Upper lobe of right lung (tissue), 1 donor: Measurements from ENCODE around the gene KATNB1. TPM values are rescaled to one million over a fixed set of nuclear protein-coding genes. Genes with fewer than 3 reads are reported as not detected.

ENCODE experiments used
- ATAC-seq: fragments of 200-7000 bp; cut with Tn5 transposase; one replicate; pipeline ENCODE4 v1.9.1; 2020; ENCODE audit warnings: mild to moderate bottlenecking, moderate library complexity
- DNase-seq: peaks from one replicate; pipeline ENCODE4 v3.0.0-alpha.2; 2020
- H3K27ac ChIP-seq: fragments of 200-600 bp; one replicate; pipeline ENCODE4 v1.8.0; 2022
- H3K27me3 ChIP-seq: fragments of 200-600 bp; one replicate; pipeline ENCODE4 v1.8.0; 2022; ENCODE audit warnings: mild to moderate bottlenecking
- H3K36me3 ChIP-seq: fragments of 200-600 bp; one replicate; pipeline ENCODE4 v1.8.0; 2022
- H3K4me1 ChIP-seq: fragments of 200-600 bp; one replicate; pipeline ENCODE4 v1.8.0; 2022
- H3K4me3 ChIP-seq: fragments of 200-600 bp; one replicate; pipeline ENCODE4 v1.8.0; 2022; ENCODE audit warnings: mild to moderate bottlenecking
- H3K9me3 ChIP-seq: fragments of 200-600 bp; one replicate; pipeline ENCODE4 v1.8.0; 2022
- intact Hi-C: fragments of 100-400 bp; cut with DNase I; formaldehyde crosslinking; loops from one replicate; pipeline ENCODE4 v1.11.0; 2022
- total RNA-seq: library from RNA; stranded (reverse); fragmentation: NEBNext Ultra II Directional; extraction: Animal tissue kit (Norgen Biotek cat#: 25700); gene quantifications from one replicate; pipeline ENCODE4 v1.2.1, GENCODE V29; 2021
- TF ChIP-seq, protein P1 (sequence below): fragments of 200-600 bp; IDR thresholded peaks from one replicate; pipeline ENCODE4 v1.8.0; 2022; ENCODE audit warnings: antibody characterized with exemption
- donor health status: DM: no; HTN: yes; CAD: no; lungs with severe emphysema.

The KATNB1 gene
- total RNA-seq, 1 donor from 2014 or later, result 16.6 TPM

DNA sequence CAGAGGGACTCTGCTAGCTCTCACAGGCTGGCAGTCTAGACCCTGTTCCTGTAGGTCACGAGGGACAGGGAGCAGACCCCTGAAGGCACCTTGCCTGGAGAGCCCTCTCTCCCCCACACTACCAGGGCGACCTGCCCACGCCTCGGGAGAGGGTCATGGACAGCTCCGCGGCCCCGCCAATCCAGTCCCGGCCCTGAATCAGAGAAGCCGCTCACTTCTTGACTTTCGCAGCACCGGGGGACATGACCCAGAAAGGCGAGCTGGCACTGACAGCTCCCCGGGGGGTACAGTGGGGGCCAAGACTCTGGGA, 61.6 kb downstream of the KATNB1 start:
- no peaks in the 10 kb centered on the region for H3K9me3 ChIP-seq
- no peak for DNase-seq
- H3K27ac ChIP-seq, result peak overlapping the region; percentile 68
- intact Hi-C loops, result no loop called here
- peak; percentile 1 for ATAC-seq
- peaks cover 29% of the 10 kb centered on the region for H3K36me3 ChIP-seq
- TF ChIP-seq, protein P1, sequence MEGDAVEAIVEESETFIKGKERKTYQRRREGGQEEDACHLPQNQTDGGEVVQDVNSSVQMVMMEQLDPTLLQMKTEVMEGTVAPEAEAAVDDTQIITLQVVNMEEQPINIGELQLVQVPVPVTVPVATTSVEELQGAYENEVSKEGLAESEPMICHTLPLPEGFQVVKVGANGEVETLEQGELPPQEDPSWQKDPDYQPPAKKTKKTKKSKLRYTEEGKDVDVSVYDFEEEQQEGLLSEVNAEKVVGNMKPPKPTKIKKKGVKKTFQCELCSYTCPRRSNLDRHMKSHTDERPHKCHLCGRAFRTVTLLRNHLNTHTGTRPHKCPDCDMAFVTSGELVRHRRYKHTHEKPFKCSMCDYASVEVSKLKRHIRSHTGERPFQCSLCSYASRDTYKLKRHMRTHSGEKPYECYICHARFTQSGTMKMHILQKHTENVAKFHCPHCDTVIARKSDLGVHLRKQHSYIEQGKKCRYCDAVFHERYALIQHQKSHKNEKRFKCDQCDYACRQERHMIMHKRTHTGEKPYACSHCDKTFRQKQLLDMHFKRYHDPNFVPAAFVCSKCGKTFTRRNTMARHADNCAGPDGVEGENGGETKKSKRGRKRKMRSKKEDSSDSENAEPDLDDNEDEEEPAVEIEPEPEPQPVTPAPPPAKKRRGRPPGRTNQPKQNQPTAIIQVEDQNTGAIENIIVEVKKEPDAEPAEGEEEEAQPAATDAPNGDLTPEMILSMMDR, result no peak
- H3K4me3 ChIP-seq, result peak overlapping the region; percentile 44
- peaks cover 45% of the 10 kb centered on the region for H3K4me1 ChIP-seq
- no peaks in the 10 kb centered on the region for H3K27me3 ChIP-seq

DNA sequence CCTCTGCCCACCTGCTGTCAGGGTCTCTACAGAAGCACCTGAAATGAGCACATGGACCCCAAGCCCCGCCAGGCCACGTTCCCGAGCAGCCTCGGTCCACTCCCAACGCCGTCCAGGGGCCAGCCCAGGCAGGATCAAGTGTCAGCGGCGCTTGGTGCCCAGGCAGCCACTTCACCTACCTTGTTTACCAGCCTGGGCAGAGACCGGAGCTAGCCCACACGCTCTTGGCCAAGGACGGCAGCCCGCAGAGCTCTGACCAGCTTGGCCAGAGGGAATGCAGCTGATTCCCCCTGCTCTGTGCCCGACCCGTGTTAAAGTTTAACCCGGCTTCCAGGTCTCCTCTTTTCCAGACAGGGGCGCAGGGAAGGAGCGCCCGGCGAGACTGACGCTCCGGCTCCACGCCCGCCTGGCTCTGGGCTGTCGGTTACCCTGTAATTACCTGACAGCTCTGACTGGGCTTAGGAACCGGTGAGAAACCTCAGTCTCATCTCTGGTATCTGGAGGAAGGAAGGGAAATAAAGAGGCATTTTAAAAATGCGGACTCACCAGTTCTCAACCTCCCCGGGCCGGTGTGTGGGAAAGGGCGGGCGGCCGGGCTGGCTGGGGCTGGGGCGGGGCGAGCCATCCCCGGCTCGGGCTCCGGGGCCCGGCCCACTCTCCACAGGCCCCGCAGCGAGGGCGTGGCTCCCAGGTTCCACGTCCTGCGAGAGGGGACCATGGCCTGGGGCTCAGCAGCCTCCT, 62.1 kb downstream of the KATNB1 start:
- Histone ChIP-seq H3K4me1 (peaks cover 46% of the 10 kb centered on the region), H3K36me3 (peaks cover 24% of the 10 kb centered on the region), H3K4me3 (peak overlapping the region; percentile 44), H3K9me3 (no peaks in the 10 kb centered on the region), H3K27me3 (no peaks in the 10 kb centered on the region), H3K27ac (peak overlapping the region; percentile 68)
- peak; percentile 78 for ATAC-seq
- TF ChIP-seq, protein P1, result no peak
- intact Hi-C loops, result no loop called here
- peak; percentile 87 for DNase-seq

DNA sequence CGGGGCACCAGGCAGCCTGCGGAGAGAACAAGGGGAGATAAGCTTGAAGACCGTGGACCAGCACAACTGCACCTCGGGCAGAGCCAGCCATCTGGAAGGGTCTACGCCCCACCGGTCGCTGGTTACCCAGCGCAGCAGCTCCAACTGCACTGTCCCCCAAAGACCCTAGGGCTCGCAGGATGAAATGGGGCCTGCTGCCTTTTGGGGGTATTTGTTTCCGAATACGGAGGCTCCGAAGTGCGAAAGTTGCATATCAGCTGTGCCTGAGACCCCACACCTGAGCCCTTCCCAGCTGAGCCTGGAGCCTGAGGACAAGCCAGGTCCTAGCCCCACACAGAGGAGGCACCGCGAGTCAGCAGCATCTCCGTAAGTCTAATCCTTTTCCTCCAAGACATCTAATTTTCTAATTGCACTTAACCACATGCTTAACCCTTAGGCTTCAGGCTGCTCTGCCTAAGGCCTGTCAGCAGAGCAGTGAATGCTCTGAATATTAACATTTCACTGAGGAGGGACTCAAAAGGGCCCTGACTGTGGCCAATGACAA, 62.8 kb downstream of the KATNB1 start:
- peak overlapping the region; percentile 68 for H3K27ac ChIP-seq
- TF ChIP-seq, protein P1, result no peak
- H3K4me1 ChIP-seq, result peaks cover 51% of the 10 kb centered on the region

DNA sequence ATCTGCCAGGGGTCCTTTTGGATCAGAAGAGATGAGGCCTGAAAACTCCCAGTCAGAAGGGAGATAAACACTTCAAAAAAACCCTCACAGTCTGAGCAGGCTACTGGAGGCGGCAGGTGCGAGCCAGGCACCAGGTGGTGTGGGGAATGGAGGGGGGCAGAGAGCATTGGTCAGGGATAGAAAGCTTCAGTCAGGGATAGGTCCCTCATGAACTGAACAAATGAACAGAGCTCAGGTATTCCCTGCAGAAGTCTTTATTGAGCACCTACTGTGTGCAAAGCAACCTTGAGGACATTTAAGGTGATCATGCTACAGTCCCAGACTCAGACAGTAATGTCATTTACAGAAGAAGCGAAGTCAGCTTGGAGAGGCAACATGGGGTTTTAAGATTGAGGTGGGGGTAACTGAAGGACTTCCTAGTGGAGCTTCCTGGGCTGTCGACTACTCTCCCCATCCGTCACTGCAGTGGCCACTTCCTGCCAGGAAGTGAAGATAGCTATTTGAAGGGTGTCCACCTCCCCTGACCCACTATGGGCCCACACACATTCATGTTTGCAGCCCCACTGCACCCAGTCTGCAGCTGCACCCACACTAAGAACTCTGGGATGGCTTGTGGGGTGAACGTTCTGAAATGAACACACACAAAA, 63.5 kb downstream of the KATNB1 start:
- Histone ChIP-seq H3K27ac (peak overlapping the region; percentile 68), H3K4me1 (peaks cover 59% of the 10 kb centered on the region)
- intact Hi-C loops, result no loop called here

More for the DNA sequence above, 62.8 kb downstream of the KATNB1 start:
- no peaks in the 10 kb centered on the region for H3K9me3 ChIP-seq
- H3K36me3 ChIP-seq, result peaks cover 20% of the 10 kb centered on the region
- H3K4me3 ChIP-seq, result peak overlapping the region; percentile 44
- ATAC-seq (no peak), DNase-seq (no peak)
- intact Hi-C loops, result no loop called here
- no peaks in the 10 kb centered on the region for H3K27me3 ChIP-seq

DNA sequence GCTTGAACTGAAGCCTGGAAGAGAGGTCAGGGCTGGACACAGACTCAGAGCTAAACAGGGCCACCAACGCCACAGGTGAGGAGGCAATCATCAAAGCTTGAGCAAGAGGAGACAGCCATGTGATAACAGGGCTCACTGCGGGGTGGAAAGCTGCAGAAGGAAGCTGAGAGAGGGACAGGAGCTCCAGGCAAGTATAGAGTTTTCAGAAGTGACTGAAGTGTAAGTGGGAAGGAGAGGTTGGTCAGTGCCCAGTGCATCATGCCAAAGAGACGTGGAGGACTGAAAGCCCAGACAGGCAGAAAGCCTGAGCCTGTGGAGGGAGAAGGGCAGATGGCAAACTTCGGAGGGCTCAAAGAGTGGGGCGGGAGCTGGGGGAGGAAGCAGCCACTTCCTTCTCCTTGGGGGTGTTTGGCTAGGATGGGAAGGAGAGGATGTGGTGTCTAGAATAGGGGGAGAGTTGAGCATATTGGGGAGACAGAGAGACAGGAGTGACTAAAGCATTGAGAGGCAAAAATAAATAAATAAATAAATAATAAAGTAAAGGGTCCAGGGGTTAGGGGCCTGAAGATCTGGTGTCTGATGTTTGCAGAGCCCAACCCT, 64.1 kb downstream of the KATNB1 start:
- H3K9me3 ChIP-seq, result no peaks in the 10 kb centered on the region
- intact Hi-C loops, result no loop called here
- H3K27ac ChIP-seq, result peak overlapping the region; percentile 63
- no peak for ATAC-seq
- peak overlapping the region; percentile 68 for H3K4me3 ChIP-seq
- no peak for DNase-seq
- no peaks in the 10 kb centered on the region for H3K27me3 ChIP-seq
- TF ChIP-seq, protein P1, result no peak
- H3K36me3 ChIP-seq, result peaks cover 17% of the 10 kb centered on the region
- H3K4me1 ChIP-seq, result peaks cover 64% of the 10 kb centered on the region

More for the DNA sequence above, 63.5 kb downstream of the KATNB1 start:
- no peak for DNase-seq
- peaks cover 20% of the 10 kb centered on the region for H3K36me3 ChIP-seq
- H3K9me3 ChIP-seq, result no peaks in the 10 kb centered on the region
- H3K4me3 ChIP-seq, result peak overlapping the region; percentile 68
- ATAC-seq, result no peak
- H3K27me3 ChIP-seq, result no peaks in the 10 kb centered on the region
- TF ChIP-seq, protein P1, result no peak
